Measurements from ENCODE around the gene SUPT20H.

Gene SUPT20H

DNA sequence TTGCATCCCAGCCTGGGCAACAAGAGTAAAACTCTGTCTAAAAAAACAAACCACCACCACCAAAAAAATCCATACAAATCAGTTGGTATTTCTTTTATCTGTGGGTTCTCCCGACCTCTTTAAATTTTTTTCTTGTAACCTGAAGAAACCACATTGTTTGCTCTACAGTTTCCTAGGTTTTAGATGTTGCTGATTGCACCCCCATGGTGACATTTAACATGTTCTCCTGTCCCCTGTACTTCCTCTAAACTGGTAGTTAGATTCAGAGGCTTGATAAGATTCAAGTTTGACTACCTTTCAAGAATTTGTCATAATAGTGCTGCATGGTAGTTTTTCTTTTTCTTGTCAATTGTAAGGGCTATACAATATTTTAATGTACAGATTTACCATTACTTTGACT, 84.3 kb downstream of the SUPT20H start:
- TF ChIP-seq, protein P1, sequence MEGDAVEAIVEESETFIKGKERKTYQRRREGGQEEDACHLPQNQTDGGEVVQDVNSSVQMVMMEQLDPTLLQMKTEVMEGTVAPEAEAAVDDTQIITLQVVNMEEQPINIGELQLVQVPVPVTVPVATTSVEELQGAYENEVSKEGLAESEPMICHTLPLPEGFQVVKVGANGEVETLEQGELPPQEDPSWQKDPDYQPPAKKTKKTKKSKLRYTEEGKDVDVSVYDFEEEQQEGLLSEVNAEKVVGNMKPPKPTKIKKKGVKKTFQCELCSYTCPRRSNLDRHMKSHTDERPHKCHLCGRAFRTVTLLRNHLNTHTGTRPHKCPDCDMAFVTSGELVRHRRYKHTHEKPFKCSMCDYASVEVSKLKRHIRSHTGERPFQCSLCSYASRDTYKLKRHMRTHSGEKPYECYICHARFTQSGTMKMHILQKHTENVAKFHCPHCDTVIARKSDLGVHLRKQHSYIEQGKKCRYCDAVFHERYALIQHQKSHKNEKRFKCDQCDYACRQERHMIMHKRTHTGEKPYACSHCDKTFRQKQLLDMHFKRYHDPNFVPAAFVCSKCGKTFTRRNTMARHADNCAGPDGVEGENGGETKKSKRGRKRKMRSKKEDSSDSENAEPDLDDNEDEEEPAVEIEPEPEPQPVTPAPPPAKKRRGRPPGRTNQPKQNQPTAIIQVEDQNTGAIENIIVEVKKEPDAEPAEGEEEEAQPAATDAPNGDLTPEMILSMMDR (conservative IDR thresholded peaks at IDR 0.05; ENCODE audit: control insufficient read depth, insufficient read depth, low read depth, low read length), result no peak
- no peak for DNase-seq (ENCODE audit: low read depth)

DNA sequence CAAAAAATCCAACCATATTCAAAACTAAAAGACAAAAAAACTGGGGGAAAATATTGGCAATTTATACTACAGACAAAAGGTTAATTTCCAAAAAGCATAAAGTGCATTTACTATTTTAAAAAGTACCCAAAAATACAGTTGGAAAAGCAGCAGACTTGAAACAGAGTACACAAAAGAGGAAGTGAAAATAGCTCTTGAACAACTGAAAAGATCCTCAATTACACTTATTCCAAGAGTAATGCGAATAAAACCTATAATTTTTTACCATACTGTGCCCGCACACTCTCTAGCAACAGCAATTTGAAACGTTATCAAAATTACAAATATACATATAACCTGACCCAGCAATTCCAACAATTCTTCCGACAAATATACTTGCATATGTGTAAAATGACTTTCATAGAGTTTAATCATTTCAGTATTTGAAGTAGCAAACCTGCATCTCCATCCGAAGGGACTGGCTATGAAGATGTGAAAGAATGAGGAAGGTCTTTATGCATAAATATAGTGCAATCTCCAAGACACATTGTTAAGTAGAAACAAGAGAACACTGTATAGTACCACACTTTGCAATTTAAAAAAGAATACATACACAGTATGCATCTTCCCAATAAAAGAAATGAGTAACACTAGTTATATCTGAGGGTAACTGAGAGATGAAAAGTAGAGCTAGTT, 85.7 kb downstream of the SUPT20H start:
- H3K4me3 ChIP-seq (ENCODE audit: control insufficient read depth, low read depth, low read length), result no peak overlapping the region
- no peak for DNase-seq (ENCODE audit: low read depth)
- TF ChIP-seq, protein P1 (conservative IDR thresholded peaks at IDR 0.05; ENCODE audit: control insufficient read depth, insufficient read depth, low read depth, low read length), result no peak

More for the DNA sequence above, 84.3 kb downstream of the SUPT20H start:
- no peak overlapping the region for H3K4me3 ChIP-seq (ENCODE audit: control insufficient read depth, low read depth, low read length)

DNA sequence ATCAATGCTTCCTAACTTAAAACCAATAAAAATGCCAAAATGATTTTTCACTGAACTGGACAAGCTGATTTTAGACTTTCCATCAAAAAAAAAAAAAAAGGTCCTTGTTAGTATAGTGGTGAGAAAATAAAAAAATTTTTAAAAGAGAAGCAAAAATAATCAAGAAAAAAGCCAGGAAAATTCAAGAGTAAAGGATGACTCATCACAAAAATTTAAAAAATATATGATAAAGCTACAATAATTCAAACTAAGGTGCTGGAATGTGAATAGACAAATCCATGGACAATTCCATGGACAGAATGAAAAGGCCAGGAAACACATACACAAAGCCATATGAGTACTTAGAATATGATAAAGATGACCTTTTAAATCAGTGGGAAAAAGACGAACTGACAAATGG, 86.5 kb downstream of the SUPT20H start:
- DNase-seq (ENCODE audit: low read depth), result no peak
- H3K4me3 ChIP-seq (ENCODE audit: control insufficient read depth, low read depth, low read length), result no peak overlapping the region
- TF ChIP-seq, protein P1 (conservative IDR thresholded peaks at IDR 0.05; ENCODE audit: control insufficient read depth, insufficient read depth, low read depth, low read length), result no peak

- TF ChIP-seq, protein P1 (conservative IDR thresholded peaks at IDR 0.05; ENCODE audit: control insufficient read depth, insufficient read depth, low read depth, low read length), result no peak
- DNase-seq (ENCODE audit: low read depth), result peak; percentile 3
- H3K4me3 ChIP-seq (ENCODE audit: control insufficient read depth, low read depth, low read length), result no peak overlapping the region
Measured at GRCh38 chr13:36966404-36966803, 93.1 kb downstream of the SUPT20H start.

GRCh38 chr13:36965767-36966166, 93.7 kb downstream of the SUPT20H start:
- no peak overlapping the region for H3K4me3 ChIP-seq (ENCODE audit: control insufficient read depth, low read depth, low read length)
- peak; percentile 83 for DNase-seq (ENCODE audit: low read depth)
- TF ChIP-seq, protein P1 (conservative IDR thresholded peaks at IDR 0.05; ENCODE audit: control insufficient read depth, insufficient read depth, low read depth, low read length), result no peak

- no peak overlapping the region for H3K4me3 ChIP-seq (ENCODE audit: control insufficient read depth, low read depth, low read length)
- TF ChIP-seq, protein P1 (conservative IDR thresholded peaks at IDR 0.05; ENCODE audit: control insufficient read depth, insufficient read depth, low read depth, low read length), result no peak
- no peak for DNase-seq (ENCODE audit: low read depth)
Measured at GRCh38 chr13:36959456-36960116, 99.9 kb downstream of the SUPT20H start.
